ENCODE results near the gene TMEM163.
"Not testable (repeated sequence)": the region's sequence is repeated elsewhere in the genome, so short reads cannot be mapped to it uniquely, and the experiment has no call there.

The TMEM163 gene

DNA sequence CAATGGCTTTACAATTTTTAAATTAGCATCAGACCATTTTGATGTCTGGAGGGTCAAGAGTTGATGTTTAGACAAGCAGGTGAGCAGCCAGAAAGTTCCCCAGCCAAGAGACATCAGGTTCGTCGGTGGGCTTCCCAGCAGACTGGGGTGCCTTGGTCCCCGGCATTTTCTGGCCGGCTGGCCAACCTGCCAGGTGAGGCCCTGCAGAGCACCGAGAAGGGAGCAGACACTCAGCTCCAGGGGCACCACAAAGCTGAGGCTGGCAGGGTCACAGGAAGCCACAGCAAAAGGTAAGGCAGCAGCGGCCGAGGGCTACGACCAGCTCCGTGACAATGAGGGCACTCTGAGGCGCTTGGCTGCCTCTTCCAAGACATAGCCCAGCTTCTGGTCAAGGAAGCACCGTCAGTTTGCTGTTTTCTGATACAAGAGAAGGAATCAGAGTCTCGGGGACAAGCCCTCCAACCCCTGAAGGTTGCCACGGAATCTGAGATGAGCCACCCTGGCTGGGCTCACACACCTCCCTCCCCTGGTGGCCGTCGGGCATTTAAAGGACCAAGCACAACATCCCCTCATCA lies 235.9 kb downstream of the TMEM163 start:
- no peak for DNase-seq (ENCODE audit: low spot score)

DNA sequence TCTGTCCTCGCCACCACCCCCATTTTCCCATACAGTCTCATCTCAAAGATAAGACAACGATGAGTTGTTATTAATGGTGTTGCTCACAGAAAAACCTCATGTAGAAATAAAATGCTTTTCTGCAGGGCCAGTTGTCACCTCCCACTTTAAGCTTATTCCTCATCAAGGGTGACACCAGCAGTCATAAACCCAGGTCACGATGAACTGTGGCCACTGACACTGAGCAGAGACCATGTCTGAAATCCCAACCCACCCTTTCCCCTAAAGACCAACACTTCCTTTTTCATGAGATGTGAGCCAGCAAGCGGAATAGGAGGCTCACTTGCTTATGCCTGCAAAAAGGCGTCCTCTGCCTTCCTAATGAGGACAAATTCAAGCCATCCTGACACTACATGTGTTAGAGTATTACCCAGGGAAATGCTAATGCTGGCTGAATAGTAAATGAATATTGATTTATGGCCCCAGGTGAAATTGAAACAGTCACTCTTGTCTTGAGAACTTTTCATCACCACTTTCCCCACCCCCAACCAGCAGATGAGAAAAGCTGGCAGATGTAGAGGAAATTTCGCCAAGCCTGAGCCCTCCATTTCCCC lies 236.6 kb downstream of the TMEM163 start:
- no peak for DNase-seq (ENCODE audit: low spot score)

GRCh38 chr2:134479696-134480330 lies 239.0 kb downstream of the TMEM163 start:
- DNase-seq (ENCODE audit: low spot score): no peak

GRCh38 chr2:134476982-134477381 lies 241.8 kb downstream of the TMEM163 start:
- DNase-seq (ENCODE audit: low spot score): not testable (repeated sequence)

DNA sequence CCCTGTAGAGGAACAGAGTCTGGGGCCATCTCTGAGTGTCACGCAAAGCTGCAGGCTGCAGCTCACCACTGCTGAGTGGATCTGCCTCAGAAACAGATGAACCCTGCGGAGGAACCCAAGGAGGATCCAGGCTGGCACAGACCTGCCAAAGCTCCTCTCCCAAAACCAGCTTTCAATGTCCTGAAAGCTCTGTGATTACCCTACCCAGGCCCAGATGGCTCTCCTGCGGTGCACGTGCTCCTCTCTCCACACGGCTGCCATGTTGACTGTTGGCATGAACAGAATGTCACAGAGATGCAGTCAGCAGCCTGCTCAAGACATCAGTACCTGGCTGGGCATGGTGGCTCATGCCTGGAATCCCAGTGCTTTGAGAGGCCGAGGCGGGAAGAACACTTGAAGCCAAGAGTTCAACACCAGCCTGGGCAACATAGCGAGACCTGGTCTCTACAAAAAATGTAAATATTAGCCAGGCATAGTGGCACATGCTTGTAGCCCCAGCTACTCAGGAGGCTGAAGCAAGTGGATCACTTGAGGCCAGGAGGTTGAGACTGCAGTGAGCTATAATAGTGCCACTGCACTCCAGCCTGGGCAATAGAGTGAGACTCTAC lies 248.1 kb downstream of the TMEM163 start:
- no peak for DNase-seq (ENCODE audit: low spot score)

DNA sequence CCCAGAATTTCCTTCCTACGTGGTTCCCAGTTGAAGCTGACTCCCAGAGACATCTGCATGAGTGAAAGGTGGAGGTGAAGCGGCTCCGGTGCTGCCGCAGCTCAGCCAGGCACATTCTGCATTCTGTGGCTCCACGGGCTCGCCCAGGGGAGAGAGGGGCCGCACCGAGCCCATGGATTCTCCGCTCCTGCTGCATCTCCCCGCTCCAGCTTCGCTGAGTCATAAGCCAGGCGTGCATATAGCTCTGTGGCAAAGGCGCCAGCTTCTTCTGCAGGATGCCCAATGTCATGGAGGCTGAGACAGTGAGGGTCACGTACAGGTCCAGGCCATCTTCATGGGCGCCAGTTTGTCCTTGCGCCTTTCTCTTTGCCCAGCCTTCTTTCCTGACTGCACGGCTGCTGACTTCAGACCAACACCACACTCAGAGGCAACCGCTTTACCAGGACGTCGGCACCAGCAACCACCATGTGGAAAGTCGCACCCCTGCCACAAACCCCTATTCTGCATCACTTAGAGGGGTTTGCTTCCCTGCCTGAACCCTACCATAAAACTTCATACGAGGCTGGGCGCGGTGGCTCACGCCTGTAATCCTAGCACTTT lies 249.2 kb downstream of the TMEM163 start:
- DNase-seq (ENCODE audit: low spot score): no peak

- no peak for DNase-seq (ENCODE audit: low spot score)
Observed at GRCh38 chr2:134468776-134469175, 250.0 kb downstream of the TMEM163 start.

DNA sequence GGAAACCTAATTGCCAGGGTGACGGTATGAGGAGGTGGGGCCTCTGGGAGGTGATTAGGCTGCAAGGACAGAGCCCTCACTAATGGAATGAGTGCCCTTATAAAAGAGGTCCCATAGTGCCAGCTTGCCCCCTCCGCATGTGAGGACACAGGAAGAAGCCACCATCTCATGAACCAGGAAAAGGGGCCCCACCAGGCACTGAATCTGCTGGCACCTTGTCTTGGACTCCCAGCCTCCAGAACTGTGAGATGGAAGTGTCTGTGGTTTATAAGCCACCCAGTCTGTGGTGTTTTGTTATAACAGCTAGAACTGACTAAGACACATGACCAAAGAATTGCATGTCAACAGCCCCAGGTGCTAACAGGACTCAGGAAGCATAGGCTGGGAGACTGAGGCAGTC lies 250.6 kb downstream of the TMEM163 start:
- DNase-seq (ENCODE audit: low spot score): no peak

DNA sequence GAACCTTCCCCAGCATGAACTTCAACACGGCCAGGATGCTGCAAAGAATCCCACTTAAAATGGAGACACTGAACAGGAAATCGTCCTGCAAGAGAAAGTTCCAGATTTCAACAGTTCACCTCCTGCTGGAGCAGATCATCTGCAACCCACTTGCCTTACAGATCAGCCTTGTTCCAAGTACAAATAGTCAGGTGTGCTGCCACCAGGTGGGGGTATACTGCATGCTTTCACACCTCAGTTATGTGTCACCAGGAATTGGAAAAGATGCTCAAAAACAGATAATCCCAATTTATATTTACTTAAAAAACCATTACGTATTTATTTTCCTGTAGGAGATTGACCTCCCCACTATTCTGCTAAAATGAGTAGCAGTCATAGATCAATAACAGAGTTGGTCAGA lies 252.7 kb downstream of the TMEM163 start:
- peak; percentile 51 for DNase-seq (ENCODE audit: low spot score)

DNA sequence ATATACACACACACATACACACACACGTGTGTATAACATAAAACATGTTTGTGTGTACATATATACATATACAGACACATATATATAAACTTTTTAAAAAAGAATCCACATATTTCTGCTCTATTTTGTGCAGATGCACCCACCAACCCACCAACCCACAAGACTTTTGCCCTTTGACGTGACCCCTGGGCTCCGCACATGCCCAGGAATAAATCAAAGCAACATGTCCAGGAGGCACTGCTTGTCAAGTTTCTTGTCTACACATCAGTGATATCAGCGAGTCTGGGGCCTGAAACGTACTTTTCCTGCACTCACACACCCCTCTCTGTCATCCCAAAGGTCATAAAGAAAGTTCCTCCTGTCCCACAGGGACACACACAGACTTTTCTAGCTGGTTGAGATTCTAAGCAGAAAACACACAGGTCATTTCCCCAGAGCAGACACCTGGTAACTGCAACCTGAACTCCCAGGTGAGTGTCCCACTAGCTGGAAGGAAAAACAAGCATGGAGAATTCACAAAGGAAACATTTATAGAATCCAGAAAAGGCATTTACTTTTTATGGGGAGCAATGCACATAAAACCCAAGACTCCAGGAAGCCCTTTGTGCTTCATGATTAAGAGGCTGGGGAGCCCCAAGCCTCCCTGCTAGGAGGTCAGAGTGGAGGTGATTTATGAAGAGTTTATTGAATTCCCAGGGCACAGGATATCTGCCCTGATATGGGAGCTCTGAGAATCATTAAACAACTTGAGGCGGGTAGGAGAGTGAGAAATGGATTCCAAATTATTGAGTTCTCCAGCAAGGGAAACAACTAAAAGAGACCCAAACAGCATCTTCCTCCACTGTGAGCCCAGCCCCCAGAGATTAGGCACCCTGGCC lies 253.3 kb downstream of the TMEM163 start:
- no peak for DNase-seq (ENCODE audit: low spot score)

- no peak for DNase-seq (ENCODE audit: low spot score)
Observed at GRCh38 chr2:134463699-134464022, 255.1 kb downstream of the TMEM163 start.

DNA sequence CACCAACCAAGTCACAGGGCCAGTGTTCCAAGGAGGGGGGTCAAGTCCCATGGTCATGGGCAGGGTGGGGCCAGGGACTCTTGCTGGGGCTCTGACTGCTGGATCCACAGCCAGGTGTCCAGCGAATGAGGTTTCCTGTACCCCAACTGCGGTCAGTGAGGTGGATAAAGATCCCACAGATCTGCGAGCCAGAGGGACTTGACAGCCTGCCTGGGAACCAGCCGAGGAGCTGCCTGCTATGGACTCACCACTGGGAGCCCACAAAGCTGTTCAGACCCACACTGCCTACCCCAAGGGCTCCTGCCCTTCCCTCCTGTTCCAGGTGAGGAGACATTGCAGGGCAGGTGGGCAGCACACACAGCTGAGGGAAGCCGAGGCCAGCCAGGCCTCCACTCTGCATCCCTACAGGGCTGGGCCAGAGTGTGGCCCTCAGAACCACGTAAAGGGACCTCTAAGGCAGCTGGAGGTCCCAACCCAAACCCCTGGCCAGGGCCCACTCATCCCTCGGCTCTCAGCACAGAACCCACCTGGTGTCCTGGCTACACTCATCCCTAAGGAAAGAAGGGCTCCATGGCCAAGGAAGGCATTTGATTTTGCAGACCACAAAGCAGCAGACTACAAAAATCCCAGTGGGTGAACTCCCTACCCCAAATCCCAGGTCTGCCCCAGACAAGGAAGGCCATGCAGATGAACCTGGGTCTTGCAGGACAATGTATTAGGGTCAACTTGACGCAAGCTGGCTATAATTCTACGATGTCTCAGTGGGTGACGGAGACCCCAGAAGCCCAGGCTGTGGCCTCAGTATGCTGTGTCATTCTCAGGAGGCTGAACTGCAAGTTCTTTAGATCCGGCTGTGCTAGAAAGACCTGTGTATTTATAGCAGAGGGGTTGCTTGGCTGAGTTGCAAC lies 255.8 kb downstream of the TMEM163 start:
- no peak for DNase-seq (ENCODE audit: low spot score)

GRCh38 chr2:134462275-134462674 lies 256.5 kb downstream of the TMEM163 start:
- no peak for DNase-seq (ENCODE audit: low spot score)

DNA sequence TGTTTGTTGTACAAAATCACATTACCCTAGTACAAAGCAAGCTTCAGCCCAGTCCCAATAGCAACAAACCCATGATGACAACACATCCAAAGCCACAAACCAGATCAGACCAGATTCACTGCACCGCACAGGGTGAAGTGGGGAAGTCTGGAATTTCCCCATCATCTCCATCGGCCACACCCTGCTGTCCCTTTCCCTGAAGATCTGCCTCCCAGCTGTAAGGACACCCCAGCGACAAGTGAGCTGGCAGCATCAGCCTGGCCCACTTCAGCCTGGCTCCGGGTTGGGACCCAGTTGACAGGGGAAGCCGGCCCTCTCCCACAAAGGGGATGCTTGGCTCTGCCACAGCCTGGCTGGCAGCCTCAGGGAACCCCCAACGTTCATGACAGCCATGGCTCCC lies 257.3 kb downstream of the TMEM163 start:
- peak; percentile 79 for DNase-seq (ENCODE audit: low spot score)

- peak; percentile 80 for DNase-seq (ENCODE audit: low spot score)
Observed at GRCh38 chr2:134460583-134460998, 258.2 kb downstream of the TMEM163 start.

DNA sequence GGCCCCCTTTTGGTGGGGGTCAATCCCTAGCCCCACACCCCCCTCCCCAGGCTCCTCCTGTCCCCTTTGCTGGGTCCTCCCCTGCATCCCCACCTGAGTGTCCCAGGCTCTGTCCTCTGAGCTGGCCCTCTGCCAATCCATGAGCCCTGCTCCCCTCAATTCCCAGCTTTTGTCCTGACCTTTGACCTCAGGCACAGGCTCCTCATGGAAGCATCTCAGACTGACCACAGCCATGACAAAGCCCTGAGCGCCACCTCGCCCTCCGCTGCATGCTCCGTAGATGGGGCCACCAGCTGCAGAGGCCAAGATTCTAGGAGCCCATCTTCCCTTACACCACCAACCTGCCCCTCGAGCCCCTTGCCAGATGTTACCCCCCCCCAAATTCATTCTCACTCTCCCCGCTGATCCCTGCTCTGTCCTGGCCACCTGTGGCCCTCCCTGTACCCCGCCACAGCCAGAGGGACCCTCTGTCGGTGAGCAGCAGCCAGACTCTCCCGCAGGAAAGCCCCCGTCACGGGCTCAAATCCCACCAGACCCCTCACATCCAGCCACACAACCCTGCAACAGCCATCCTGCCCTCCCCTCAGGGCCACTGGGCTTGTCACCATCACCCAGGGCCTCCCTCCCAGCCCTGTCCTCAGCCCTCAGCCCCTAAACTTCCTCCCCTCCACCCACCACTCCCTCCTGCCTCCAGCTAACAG lies 258.9 kb downstream of the TMEM163 start:
- DNase-seq (ENCODE audit: low spot score): no peak

DNA sequence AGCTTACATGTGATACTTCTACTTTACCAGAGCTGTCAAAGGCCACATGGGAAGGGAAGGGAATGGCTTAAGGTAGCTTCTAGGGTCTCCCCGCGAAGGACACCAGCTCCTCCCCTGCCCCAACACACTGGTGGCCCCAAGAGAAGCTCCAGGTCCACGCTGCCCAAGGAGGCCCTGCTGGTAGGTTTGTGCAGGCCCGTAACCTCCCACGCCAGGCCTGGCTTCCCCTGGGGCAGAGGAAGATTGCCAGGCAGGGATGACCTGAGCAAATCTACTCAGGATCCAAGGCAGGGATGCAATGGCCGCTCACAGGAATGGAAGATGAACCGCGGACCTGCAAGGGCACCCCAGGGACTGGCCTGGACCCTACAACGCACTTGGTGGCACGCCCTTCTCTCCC lies 259.9 kb downstream of the TMEM163 start:
- DNase-seq (ENCODE audit: low spot score): no peak

DNA sequence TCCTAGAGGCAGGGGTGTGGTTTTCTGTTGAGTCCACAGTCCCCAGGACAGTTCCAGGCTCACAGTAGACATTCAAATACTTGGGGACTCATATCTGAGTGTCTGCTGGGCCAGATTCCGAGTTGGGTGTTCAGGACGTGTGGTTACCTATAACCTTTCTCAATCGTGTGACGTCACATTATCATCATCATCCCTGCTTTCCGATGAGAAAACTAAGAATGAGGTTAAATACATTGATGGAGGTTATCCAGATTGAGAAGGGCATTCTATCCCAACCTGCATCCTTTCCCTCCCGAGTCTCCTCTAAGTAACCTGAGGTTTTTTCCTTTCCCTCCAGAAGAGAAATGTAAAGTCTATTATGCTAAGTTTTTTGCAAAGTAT lies 260.3 kb downstream of the TMEM163 start:
- no peak for DNase-seq (ENCODE audit: low spot score)

DNA sequence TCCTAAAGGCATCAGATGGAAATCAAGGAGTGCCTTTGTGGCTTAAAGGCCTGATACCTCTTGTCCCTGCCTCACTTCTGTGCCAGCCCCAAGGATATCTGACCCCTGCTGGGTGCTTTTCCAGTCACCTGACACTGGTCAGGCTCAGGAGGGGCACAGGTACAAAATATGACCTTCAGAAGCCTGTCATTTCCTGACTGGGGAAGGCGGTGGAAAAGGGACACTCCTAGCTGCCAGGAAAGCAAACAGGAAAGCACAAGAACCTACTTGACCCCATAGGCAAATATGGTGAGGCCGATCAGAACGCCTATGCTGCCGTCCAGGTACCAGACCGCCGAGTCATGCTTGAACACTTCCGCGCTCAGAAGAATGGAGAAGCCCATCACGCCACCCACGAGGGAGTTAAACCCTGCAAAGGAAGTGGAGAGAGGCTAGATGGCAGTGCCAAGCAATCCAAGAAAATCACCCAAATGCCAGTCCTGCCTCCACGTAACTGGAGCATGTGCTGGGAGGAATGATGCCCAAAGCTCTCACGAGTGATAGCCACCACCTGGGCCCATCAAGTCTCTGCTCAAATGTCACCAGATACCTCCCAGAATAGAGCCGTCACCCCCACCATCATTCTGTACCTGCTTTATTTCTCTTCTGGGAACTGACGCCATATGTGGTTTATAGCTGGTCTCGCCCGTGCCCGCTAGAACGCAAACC lies 260.9 kb downstream of the TMEM163 start:
- DNase-seq (ENCODE audit: low spot score): no peak

GRCh38 chr2:134457353-134457752 lies 261.4 kb downstream of the TMEM163 start:
- DNase-seq (ENCODE audit: low spot score): no peak
